Activated naive CD4-positive, alpha-beta T cell treated with Interleukin-2 at 50 U/mL for 16 hours (primary cell): ENCODE results near the gene MAN2B2.

Experiments
- DNase-seq: peaks from one replicate; pipeline ENCODE4 v3.0.0-alpha.2; 2020

MAN2B2 gene

GRCh38 chr4:6574747-6575502 is at the start of gene MAN2B2:
Gene MAN2B2, plus strand, starts transcription at chr4:6575189. Its CDS starts 22 bp downstream, at chr4:6575211.
- DNase-seq, result peak; percentile 86

DNA sequence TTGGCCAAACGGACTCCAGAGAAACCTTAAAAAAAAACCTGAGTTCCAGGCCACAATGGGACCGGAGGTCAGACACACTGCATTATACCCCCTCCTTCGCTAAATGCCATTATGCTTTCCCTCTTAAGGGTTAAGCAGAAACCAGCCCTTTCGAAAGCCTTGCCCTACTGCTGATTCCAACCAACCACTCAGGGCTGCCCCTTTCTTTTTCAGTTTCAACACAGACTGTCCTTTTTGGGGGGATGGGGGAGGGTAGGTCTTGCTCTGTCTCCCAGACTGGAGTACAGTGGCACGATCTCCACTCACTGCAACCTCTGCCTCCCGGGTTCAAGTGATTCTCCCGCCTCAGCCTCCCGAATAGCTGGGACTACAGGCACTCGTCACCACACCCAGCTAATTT is 49.5 kb upstream of the MAN2B2 start:
- DNase-seq, result no peak

GRCh38 chr4:6526156-6526555 is 48.8 kb upstream of the MAN2B2 start:
- DNase-seq, result no peak

DNA sequence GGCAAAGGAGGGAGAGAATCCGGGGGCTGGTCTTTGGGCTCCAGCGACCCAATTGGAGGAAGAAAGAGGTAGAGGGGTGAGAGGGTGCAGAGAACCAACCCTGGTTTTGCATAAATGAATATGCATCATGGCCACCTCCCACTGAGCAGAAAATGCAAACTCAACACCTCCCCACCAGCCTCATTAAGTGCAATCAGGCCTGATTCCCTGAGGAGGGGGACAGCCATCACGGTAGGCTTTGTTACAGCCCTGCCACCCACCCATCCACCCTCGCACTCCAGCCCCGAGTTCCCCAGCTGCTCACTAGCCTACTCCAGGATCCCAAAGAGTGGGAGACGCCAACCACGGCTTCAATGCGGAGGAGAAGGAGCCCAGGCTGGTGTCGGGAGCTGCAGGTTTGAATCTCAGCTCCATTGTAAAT is 48.3 kb upstream of the MAN2B2 start:
- DNase-seq, result no peak

GRCh38 chr4:6527259-6527658 is 47.7 kb upstream of the MAN2B2 start:
- DNase-seq, result no peak

GRCh38 chr4:6527683-6528595 is 47.0 kb upstream of the MAN2B2 start:
- DNase-seq, result no peak

- DNase-seq, result no peak
Observed at GRCh38 chr4:6529021-6529420, 46.0 kb upstream of the MAN2B2 start.

DNA sequence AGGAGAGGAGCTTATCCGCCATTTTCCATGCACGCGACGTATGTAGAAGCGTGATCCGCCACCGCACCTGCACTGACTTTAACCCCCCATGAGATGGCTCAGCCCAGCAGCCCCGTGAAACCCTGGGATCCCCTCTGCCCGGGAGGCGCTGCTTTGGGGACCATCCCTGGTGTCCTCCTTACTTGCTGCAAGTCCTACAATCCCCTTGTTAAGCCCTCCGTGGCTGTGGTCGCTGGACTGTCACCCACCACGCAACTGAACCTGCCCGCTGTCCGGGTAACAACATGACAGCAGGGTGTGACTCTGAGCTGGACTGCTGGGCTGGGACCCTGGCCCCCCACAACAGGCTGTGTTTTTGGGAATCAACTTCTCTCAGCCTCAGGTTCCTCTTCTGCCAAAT is 44.7 kb upstream of the MAN2B2 start:
- no peak for DNase-seq

DNA sequence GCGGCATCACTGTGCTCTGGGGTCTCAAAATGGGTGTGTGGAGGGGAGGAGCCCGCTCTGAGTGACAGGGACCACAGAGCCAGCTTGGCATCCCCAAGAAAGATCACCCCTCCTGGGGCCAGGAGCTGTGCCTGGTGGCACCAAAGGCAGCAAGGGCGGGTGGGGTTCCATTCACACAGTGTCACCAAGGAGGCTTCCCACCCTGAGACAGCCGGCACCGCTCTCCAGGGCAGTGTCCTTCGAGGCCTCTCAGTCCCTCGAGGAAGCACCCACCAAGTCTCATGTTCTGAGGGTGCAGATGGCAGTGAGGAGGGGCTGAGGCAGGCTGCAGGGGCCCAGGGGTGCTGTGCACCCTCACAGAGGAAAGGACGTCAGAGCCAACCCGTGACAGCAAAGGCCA is 44.0 kb upstream of the MAN2B2 start:
- no peak for DNase-seq

DNA sequence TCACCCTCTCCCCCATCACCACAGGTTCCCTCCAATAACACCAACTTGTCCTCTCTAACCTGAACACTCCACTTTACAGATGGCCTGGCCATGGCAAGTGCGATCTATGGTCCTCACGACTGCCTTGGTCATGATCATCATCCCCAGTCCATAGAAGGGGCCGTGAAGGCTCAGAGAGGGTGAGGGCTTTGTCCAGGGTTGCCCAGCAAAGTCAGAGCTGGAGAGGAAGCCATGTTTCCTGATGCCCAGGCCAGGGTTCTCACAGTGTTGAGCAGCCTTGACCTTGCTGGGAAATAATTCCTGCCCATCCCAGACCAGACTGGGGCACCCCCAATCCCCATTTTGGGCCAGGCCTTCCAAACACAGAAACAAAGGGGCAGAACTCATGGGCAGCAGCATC is 42.9 kb upstream of the MAN2B2 start:
- DNase-seq, result no peak

DNA sequence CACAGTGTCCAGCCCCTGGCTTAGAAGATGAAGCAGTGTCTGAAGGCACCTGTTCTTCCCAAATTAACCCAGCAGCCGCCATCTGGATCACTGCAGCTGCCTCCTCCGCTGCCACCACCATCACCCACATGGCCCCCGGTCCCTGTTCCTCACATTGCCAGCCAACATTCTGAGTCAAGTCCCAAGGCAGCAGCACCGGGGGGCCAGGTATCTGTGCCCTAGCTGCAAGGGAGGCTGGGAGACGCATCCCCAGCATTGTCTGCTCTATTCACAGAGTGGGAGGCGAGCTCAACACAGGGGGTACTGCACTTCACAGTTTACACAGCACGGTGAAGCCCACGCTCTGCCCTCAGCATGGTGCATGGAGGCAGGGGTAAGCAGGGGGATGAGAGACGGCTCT is 42.3 kb upstream of the MAN2B2 start:
- no peak for DNase-seq

DNA sequence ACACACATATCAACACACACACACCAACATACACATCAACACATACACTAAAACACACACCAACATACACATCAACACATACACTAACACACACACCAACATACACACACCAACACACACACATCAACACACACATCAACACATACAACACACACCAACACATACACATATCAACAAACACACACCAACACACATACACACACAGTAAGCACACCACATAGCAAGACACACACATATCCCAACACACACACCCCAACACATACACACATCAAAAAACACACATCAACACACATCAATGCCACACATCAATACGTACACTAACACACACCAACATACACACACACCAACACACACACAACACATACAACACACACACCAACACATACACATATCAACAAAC is 40.9 kb upstream of the MAN2B2 start:
- DNase-seq, result no peak

GRCh38 chr4:6534618-6535328 is 40.2 kb upstream of the MAN2B2 start:
- DNase-seq, result no peak

GRCh38 chr4:6535329-6535692 is 39.7 kb upstream of the MAN2B2 start:
- DNase-seq, result no peak

DNA sequence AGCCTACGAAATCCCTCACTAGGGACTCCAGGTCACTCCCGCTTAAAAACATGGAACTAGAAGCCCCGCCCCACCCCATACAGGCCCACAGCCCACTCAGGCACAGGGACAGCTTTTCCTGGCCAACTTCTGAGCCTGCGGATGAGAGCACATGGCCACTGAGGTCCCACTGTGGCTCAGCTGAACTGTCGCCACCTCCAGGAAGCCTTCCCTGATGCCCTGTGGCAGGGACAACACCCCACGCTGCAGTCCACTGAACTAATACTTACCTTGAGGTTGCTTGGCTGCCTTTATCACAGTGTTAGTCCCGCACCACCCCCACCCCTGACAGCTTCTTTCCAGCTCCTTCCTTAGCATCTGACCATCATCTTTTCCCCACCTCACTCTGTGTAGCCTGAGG is 39.3 kb upstream of the MAN2B2 start:
- DNase-seq, result no peak

GRCh38 chr4:6538111-6538510 is 36.9 kb upstream of the MAN2B2 start:
- no peak for DNase-seq

GRCh38 chr4:6538575-6538974 is 36.4 kb upstream of the MAN2B2 start:
- DNase-seq, result no peak

DNA sequence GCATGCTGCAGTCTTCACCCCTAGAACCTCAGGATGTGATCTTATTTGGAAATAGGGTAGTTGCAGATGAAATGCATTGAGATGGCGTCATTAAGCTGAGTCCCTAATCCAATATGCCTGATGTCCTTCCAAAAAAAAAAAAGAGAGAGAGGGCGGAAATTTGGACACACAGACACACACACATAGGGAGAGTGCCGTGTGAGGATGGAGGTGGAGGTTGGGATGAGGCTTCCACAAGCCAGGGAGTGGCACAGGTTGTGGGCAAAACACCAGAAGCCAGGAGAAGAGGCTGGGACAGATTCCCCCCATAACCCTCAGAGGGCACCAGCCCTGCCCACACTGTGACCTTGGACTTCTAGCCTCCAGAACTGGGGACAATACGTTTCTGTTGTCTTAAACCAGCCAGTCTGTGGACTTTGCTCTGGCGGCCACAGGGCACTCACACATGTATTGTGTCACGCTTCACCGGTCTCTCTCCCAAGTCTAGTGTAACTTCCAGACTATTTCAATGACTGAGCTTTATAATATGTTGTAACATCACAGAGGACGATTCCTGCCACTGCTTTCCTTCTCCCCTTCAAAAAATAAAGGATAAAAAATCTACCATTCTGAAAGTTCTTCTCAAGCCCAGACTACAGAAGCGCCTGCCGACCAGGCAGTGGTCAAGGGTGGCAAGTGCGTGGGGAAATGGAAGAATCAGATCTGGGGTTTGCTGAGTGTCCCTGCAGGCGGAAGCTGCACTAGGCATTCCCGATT is 35.8 kb upstream of the MAN2B2 start:
- no peak for DNase-seq

GRCh38 chr4:6540879-6541278 is 34.1 kb upstream of the MAN2B2 start:
- DNase-seq, result no peak

DNA sequence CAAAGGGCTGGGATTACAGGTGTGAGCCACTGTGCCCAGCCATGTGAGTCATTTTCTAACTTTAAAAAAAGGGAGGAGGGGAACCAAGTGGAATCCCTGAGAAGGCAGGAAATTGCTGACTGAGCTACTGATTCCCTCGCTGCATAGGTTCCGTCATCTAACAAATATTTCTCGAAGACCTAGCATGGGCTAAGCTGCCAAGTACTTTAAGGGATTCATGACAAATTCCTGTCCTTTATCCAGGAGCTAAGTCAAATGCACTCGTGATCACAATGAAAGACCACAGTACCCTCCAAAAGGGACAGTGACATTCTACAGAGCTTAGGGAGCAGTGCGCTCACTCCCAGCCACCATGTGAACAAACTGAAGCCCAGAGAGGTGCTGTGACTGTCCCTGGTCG is 33.2 kb upstream of the MAN2B2 start:
- DNase-seq, result no peak

DNA sequence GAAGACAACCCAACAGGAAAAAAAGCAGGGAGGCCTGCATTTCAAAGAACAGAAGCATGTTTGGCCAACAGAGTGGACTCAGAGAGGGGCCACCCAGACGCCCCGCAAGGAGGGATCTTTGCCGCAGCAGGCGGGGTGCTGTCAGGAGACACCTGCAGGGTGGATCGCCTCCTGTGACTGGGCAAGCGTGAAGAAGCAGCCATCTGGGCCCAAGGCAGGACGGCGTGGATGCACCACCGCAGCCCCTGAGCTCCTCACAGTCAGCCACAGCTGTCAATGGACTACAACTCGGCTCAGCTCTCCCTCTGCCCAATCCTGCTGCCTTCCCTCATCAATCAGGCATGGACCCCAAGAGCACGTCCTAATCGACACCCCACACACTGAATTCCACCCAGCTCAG is 32.0 kb upstream of the MAN2B2 start:
- DNase-seq, result no peak

DNA sequence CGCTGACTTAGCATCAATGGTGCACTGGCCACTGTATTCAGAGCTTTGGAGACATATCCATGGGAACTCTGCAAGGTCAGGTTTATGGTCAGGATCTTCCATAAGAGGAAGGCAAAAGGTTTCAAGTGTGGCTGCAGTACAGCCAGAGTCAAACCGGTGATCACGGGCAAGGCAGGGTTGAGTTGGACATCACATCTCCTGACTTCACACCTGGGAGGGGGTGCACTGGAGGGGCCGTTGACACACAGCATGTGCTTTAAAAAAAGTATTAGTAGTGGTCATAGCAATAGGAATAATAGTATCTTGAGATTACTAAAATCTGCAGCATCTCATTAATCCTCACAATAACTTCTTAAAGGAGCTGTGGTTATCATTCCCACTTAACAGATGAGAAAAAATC is 28.9 kb upstream of the MAN2B2 start:
- no peak for DNase-seq
